Amniotic stem cell (primary cell): ENCODE data around the gene TUT4.

Experiments
- DNase-seq: peaks from one replicate; lab custom pipeline; 2025; lab: John Stamatoyannopoulos, UW

Gene TUT4

DNA sequence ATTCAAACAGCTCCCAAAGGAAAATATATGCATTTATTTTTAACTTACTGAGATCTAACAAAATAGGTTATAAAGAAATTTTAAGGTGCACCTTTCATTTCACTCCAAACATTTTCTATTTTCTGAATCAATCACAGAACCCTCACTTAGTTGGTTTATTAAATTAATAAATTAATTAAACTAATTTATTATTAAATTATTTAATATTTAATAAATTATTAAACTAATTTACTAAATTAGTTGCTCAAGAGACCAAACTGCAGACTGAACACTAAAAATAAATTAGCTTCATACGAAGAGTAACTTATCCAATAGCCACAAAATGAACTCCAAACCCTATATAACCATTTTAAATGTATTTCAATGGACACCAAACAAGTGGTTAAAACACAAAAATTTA, 80.5 kb downstream of the TUT4 start:
- DNase-seq = no peak

DNA sequence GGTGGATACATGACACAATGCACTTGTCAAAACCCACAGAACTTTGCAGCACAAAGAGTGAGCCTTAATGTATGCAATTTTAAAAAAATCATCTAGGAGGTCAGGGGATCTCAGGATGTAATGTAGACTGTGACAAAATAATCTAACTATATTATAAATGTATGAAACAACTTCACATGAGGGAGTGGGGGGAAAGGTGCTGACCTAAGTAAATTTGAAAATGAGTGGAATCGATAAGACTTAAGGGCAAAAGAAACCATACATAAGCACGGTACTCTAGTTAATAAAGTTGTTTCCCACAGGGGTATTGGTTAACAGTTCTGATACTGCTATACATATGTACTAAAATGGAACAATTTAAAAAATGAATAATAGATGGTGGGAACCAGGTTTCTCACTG, 83.8 kb downstream of the TUT4 start:
- DNase-seq = no peak

DNA sequence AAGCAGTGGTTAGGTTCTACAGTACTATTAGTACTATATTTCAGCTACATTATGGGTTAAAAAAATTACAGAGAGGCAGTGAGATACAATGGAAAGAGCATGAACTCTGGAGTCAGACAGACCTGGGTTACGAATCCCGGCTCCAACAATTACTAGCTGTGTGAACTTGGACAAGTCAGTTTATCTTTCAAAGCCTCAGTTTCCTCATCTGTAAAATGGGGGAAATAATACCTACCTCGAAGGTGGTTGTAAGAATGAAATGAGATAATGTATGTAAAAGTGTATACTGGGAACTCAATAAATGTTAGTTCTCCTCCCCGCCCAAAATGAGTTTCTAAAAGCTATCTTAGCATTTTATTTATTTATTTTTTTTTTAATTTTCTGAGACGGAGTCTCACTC, 89.0 kb downstream of the TUT4 start:
- DNase-seq = no peak

DNA sequence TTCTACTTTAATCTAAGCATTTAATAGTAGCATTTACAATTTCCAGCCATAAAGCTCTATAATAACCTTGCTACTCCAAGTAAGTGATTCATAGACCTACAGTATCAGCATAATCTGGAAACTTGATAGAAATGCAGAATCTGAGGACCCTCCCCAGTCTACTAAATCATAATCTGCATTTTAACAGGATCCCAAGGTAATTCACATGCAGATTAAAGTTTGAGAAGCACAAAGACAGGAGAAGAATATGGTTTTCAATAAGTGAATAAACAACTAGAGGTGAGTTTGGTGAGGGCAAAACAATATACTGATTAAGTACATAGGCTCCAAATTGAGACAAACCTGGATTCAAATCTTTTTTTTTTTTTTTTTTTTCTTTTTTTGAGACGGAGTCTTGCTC, 91.1 kb downstream of the TUT4 start:
- no peak for DNase-seq

DNA sequence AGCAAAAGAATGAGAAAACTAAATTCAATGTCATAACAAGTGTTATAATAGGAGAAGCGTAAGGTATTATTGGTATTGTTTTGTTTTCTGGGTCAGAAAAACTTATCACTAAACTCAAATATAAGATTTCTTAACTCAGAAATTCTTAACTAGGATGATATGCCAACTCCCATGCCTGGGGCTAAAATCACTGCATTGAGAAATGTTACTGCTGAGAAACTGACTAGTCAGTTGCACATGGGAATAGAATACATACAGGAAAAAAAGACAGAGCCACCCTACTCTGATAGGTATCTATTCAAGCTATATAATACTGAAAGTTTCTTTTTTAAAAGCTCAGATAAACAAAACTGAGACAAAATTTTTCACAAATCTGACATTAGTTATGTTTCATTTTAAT, 92.2 kb downstream of the TUT4 start:
- peak; percentile 36 for DNase-seq

DNA sequence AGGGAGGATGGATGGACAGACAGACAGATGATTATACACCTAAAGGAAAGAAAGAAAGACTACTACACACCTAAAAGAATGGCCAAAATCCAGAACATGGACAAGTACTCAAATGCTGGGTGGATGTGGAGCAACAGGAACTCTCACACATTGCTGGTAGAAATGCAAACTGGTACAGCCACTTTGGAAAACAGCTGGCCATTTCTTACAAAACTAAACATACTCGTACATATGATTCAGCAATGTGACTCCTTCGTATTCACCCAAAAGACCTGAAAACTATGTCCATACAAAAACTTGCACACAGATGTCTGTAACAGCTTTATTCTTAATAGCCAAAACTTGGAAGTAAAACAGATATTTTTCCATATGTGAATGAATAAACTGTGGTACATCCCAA, 97.2 kb downstream of the TUT4 start:
- no peak for DNase-seq

DNA sequence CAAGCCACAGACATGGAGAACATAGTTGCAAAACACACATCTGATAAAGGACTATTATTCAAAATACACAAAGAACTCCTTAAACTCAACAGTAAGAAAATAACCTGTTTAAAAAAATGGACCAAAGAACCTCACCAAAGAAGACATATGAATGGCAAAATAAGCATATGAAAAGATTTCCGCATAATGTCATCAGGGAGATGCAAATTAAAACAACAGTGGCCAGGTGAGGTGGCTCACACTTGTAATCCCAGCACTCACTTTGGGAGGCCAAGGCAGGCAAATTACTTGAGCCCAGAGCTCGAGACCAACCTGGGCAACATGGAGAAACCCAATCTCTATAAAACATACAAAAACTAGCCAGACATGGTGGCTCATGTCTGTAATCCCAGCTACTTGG, 98.1 kb downstream of the TUT4 start:
- DNase-seq = no peak

DNA sequence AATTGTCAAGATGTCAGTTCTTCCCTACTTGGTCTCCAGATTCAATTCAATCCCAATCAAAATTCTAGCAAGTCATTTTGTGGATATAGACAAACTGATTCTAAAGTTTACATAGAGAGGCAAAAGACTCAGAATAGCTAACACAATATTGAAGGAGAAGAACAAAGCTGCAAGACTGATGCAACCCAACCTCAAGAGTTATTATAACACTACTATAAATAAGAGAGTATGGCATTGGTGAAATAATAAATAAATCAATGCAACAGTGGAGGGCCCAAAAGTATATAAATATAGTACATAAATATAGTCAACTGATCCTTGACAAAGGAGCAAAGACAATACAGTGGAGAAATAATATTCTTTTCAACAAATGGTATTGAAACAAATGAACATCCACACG, 98.8 kb downstream of the TUT4 start:
- no peak for DNase-seq

DNA sequence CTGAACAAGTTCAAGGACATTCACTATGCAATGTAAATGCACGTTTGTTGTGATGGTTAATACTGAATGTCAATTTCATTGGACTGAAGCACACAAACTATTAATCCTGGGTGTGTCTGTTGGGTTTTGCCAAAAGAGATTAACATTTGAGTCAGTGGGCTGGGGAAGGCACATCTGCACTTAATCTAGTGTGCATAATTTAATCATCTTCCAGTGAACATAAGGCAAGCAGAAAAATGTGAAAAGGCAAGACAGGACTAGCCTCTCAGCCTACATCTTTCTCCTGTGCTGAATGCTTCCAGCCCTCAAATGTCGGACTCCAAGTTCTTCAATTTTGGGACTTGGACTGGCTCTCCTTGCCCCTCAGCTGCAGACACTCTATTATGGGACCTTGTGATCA, 108.4 kb downstream of the TUT4 start:
- no peak for DNase-seq

DNA sequence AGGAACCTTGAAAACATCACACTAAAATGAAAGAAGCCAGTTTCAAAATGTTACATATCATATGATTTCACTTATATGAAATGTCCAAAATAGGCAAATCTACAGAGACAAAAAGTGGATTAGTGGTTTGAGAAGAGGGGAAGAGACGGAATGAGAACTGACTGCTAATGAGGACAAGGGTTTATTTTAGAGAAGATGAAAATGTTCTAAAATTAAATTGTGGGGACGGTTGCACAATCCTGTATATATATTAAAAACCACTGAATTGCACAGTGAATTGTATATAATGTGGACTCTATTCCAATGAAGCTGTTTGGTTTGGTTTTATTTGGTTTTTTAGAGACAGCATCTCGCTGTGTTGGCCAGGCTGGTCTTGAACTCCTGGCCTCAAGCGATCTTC, 112.9 kb downstream of the TUT4 start:
- no peak for DNase-seq

DNA sequence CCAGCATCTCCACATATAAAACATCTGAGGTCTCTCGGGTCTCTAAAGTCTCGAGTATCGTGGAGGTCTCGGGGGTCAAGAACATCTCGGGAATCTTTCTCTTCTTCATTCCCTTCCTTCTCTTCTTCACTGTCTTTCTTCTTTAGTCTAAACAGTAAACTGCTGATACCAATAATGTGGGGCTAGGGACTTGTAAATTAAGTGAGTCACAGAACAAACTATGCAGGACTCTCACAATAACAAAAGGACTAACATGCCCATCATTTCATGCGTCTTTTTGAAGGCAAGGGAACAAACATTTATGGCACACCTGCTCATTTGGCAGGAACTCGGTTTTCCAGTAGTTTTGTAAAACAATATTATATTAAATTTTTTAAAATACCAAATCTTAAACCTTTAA, 116.1 kb downstream of the TUT4 start:
- DNase-seq = no peak

DNA sequence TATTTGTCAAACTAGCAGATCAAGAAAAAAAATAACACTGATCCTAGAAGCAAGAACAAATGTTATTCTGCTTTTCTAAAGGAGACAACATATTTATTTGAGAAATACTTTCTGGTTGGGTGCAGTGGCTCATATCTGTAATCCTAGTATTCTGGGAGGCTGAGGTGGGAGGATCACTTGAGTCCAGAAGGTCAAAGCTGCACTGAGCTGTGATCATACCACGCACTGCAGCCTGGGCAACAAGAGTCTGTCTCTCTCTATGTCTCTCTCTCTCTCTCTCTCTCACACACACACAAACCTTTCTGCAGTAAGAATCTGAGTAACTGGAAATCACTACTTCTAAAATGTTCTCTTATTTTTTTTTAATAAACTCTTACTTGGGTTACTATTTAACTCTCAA, 117.2 kb downstream of the TUT4 start:
- no peak for DNase-seq

DNA sequence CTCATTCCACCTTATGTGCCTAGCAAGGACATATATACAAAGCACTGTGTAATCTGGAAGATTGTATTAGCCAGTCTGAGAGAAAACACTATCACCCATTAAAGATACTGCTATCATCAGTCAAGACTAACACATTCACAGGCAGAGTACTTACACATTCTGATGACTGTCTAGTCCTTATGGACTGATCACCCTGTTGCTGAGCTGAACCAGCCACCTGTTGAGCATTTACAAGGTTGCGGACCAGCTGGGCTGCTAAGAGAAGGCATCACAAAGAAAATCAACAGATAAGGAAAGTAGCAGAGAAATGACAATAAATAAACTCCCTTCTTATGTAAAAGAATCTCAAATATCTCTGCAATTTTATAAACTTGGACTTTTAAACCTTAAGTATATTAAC, 117.7 kb downstream of the TUT4 start:
- DNase-seq = no peak

DNA sequence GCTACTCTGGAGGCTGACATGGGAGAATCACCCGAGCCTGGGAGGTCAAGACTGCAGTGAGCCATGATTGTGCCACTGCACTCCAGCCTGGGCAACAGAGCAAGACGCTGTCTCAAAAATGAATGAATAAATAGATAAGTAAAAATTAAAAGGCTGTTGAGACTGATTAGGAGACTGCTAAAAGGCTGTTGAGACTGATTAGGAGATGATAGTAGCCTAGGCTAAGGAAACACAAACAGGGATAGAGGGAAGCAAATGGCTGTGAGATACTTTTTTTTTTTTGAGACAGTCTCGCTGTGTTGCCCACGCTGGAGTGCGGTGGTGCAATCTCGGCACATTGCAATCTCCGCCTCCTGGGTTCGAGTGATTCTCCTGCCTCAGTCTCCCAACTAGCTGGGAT, 120.1 kb downstream of the TUT4 start:
- no peak for DNase-seq

DNA sequence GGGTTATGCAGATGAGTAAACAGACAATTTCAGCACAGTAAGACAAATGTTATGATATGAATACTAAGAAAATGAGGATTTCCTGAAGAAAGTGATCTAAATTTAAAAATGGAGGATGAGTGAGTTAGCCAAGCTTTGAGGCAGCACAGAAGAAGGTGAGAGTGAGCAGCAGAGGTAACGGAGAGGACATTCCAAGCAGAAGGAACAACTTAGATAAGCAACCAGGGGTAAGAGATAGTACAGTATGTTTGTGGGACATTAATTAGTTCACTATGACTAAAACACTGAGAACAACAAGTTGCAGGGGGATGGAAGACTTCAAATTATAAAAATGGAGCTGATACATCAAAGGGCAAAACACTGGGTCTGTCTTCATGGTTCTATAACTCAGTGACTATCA, 125.7 kb downstream of the TUT4 start:
- DNase-seq = no peak

DNA sequence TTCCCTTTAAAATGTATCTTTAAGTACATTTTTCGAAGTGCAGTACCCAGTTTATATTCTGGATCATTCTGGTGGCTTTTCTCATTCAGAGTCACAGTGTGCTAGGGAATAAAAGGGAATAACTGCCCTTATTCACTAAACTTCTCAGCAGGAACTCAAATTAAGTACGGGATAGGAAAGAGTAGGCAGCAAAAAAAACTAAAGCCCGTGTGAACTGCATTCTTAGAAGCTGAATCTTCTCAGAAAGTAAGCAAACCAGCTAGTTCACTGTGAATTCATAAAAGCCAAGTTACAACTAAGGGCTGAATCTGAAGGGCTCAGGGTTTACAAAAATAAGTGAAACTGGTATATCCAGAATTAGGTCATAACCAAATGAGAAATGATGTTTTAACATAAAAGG, 126.5 kb downstream of the TUT4 start:
- peak; percentile 42 for DNase-seq

DNA sequence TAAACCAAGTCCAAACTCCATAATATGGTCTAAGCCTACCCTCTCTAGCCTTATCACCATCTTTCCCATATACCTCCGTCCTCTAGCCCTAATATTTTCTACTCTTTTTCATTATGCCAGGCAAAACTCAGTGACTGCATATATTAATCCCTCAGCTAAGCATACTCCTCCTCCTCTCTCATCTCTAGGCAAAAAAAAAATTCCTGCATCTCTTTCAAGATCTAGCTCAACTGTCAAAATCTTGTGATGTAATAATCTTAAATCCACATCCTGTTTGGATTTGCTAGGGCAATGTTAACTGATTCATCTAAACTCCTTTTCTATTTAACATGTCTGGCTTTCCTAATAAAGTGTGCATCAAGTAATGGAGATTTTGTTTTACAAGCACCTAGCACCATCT, 128.1 kb downstream of the TUT4 start:
- DNase-seq = no peak

DNA sequence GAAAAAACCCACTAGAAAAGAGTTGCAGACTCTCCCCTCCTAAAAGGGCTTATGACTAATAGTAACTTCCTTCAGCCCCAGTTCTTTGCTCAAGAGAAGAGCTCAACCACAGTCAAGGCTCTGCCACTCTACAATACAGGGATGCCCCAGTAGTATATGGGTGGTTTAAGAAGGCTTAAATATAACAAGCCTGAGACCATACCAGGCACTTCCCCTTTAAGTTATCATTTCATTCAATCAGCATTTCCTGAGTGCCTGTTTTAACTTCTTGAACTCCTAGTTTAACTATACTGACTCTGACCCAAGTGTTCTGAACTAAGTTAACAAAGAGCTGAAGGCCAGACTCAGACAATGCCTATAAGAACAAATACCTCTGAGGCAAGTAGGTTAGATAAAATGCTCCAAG, 128.7 kb downstream of the TUT4 start:
- DNase-seq = no peak

DNA sequence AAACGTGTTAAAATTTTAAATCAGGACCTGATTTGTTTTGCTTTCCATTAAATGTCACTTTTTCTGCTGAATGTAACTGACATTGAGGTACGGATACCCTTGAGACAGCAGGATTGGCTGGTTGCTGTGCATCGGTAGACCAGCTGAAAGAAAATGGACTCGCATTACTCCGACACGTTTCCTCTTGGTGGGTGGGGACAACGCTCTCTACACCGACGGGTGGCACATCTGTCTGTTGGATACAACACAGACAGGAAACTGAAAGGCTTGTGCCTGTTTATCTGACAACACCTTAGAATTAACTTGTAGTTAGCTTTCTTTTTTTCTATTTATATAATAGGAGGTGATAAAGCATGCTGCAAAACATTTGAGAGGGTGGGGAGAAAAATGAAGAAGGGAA, 129.1 kb downstream of the TUT4 start:
- no peak for DNase-seq

DNA sequence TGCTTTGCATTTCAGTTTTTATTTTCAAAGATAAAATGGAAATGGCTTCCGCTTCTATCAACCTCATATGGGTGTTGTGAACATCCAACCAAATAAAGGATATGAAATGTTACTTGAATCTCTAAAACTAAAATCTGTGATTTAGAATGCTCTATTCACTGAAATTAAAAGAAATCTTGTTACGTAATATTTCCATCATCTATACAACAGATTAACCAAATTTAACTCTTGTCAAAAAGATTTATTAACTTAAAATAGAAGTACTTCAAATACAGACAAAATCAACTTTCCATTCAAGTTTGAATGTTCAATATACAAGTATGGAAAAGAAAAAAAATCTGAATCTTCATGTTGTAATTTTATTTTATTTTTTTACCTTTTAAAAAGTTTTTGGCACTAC, 129.8 kb downstream of the TUT4 start:
- DNase-seq = no peak

DNA sequence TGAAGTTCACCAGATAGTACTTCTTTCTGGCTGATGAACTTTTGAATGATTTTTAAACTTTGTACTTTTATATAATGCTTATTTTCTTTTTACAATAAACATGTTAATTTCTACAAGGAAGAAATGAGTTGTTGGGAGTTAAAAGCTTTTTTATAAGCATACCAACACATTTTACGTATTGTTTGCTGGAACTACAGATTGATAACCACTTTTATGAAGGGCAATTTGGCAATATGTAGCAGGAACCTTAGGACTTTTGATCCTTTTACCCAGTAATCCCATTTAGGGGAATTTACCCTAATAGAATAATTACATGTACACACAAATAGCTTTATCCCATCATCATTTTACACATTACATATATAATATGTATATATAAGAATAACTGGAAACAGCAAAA, 132.2 kb downstream of the TUT4 start:
- DNase-seq = no peak

DNA sequence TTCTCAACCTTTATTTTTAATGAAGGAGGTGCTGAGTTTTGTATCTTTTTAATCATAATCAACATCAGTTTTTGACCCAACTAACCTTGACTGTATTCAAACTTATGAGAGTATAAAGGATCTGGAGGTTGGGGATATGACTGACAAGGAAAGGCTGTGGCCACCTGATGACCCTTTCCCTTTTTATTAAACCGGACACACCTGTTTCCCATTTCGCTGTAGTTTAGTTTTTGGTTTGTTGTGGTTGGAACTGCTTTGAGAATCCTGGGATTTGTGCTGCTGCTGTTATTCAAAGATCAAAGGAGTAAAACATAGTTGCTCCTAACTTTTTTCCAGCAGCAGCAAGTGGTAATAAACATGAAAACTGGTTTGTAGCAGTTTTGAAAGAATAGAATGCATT, 136.1 kb downstream of the TUT4 start:
- no peak for DNase-seq

DNA sequence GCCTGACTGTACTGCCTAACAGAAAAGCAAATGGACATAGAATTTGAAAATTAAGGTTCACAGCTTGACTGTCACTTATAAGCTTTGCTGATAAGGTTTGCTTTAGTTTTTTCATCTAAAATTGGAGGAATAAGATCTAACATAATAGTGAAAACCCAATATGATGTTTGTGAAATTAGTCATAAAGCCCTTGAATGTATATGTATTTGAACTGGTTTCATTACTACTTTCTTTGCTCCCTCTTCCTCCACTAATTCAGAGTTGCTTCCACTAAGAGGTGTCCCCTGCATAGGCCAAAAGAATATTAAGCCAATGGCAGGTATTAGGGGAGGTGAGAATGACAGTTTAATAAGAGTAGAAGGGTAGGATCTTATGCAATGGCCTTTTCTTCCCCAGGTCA, 137.9 kb downstream of the TUT4 start:
- DNase-seq = no peak

DNA sequence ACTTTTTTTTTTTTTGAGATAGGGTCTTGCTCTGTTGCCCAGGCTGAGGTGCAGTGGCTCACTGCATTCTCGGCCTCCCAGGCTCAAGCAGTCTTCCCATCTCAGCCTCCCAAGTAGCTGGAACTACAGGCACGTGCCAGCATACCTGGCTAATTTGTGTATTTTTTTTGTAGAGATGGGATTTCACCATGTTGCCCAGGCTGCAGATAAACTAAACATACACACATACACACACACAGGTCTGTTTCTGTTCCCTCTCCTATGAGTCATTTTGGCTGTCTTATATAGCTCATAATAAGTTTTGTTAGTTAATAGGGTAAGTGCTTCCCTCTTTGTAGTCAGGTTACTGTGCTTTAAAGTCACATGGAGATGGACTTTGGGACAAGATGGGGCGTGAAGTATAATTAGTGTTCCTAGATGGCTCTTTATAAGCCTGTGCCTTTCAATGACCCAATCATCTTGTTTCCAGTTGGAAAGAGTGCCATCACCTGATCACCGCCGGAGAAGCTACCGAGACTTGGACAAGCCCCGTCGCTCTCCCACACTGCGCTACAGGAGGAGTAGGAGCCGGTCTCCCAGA, 139.4 kb downstream of the TUT4 start:
- no peak for DNase-seq

DNA sequence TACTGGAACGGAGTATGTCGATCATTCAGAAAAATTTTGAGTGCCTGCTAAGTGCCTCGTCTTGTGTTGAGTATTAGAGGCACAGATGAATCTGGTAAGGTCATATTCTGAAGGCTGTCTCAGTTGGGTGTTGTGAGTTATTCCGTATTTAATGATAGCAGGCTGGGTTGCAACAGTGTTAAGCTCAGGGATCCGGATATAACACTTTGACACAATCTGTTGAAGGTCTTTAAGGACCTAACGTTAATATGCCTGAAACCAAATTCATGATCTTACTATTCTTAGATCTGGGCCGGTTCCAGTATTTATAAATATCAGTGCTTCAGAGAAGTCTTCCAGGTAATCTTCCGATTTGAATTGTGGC, 147.9 kb downstream of the TUT4 start:
- no peak for DNase-seq
